Stimulated activated CD8-positive, alpha-beta memory T cell treated with anti-CD3 and anti-CD28 coated beads, Interleukin-7, amount 100 ng/mL, for 48 hours (primary cell): ENCODE results near the gene NR2F1-AS1.

Experiments
- DNase-seq, 2 donors: peaks; one replicate each; pipeline ENCODE4 v3.0.0-alpha.2; 2020; ENCODE audit warnings: low read depth in 1 of 2; ENCODE audit errors: extremely low read depth in 1 of 2

NR2F1-AS1 gene

DNA sequence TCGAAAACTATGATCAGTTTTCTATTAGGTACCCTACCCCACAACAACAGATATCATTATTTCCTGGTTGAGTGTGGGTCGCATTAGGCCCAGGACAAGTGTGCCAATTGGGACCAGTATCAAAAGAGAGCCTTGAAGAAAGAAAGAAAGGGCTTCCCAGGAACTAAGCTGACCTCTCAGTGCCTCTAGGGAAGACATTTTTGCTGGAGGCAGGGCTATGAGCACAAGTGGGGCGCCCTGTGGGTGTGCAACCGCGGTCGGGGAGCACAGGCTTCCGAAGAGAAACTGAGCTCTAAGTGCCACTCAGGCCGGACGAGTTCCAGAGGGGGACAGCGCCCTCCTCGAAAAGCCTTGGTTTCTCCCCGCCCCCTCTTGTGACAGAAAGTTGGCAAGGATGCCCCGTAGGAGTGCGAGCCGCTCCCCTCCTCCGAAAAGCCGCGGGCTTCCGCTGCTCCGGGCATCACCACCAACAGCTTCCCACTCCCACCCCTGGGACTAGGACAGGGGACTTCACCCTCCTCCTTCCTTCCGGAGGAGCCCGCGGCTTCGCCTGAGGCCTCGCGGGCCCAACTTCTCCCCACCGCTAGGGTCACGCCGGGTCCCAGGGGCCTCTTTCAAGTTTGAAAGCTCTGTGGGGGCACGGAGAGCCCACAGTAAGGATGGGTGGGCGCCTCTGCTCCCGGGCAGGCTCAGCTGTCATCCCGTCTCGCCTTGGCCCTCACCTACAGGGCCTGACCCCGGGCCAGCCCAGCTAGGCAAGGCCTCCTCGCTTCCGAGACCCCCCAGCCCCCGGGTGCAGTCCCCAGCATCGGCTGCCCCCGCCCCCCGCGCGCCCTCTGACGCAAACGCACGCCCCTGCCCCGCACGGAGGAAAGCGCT, 2.0 kb downstream of the NR2F1-AS1 start:
- DNase-seq = no peak

DNA sequence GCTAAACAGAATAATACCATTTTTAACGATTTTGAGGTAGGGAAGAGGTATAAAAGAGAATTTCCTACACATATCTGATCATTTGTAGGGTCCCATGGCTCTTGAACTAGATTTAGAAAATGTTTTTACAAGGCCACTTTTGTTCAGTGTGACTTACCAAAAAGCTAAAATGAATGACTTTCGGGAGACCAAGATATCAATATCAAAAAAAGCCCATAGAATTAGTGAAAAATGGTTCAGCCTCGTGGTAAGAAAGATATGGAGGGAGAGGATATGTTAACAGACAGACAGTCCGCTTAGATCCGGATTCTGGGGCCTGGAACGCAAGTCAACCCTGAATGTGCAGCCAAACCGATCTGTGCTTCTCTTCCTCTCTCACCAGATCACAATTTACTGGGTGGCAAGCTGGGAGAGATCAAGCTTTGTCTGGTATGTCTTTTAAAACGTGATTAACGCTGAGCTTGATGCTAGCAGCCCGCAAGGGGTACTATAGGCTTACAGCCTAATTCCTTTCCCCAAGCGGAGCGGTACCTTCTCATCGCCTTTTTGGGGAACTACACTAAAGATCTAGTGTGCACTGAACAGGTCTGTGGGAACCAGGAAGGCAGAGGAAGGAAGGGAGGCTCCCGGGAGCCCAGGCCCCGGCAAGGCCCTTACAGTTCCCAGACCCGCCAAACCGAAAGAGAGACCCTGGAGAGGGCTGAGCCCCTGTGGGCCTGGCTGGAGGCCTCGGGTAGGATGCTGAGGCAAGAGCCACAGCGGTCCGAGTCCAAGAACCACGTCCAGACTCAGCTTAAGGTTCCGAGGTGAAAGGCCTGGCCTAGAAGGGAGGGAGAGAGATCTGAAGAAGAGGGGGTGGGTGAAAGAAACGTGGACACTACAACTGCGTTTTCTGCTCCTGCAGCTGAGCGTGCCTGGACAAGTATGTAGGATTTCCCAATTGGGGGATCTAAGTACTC, 2.9 kb downstream of the NR2F1-AS1 start:
- DNase-seq = no peak

DNA sequence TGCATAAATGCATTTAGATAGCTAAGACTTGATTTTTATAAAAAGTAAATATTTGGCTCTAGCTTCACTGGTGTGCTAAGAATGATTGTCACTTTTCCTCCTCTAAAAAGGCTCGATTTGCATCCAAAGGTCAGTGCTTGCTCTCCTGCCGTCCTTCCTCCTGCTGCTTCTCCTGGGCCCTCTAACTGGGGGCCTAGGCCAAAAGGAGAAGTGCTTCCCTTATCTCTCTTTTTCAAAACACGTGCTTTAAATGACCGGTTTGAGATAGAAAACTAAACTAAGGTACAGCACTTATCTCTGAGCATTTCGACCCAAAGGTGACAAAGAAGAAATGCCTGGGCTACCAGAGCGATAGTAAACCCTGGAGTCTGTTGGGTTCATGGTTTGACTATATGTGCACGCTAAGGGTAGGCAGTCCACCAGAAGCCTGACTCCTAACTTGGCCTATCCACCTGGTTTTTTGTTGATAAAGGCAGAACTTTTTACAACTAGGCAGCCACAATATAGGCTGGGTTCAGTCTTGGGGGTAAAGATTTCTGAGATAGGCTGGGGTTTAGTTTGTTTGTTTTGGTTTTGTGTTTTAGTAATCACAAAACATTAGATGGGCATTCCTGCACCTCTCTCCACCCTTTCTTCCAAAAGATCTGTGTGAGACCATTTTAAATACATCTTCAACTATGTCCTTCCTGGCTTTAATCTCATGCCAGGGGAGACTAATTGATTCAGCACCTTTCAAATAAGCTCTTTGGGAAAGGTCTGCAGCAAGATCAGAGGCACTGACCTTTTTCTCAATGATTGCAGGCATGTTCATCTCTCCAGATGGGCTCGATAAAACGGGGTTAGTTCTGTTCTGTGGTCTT, 3.8 kb downstream of the NR2F1-AS1 start:
- no peak for DNase-seq

- DNase-seq = no peak
Observed at GRCh38 chr5:93575461-93576414, 5.3 kb downstream of the NR2F1-AS1 start.

- no peak for DNase-seq
Observed at GRCh38 chr5:93574491-93575305, 6.3 kb downstream of the NR2F1-AS1 start.

- no peak for DNase-seq
Observed at GRCh38 chr5:93573354-93574351, 7.4 kb downstream of the NR2F1-AS1 start.

DNA sequence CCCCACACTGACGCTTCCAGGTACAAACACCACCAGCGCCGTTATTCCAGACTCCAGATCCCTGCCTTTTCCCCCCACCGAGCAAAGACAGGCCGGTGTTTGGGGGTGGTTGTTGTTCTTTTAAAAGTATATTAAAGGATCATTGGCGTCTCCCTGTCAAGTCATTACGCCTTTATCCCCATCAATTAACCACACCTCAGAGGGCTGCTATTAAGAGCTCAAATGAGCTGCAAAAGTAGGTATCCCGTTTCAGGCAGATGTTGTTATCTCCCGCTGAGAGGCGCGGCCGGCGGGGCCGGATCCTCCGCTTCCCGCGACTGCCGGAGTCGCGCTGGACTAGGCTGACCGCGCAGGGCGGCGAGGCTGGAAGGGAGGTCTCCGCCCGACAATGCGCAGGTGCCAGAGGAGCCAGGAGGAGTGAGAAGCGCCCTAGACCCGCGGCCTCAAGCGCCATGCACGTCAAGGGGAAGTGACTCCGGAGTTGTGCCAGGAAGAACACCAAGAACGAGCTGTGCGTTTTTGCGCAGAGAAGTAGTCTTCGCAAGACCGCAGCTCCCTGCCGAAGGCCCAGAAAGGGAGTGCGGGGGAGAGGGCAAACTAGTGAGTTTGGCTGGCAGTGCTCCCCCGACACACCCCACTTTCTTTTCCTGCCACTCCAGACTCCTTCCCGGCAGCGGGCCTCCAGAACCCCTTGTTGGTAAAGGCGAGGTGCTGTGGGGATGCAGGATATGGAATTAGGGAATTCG, 8.2 kb downstream of the NR2F1-AS1 start:
- no peak for DNase-seq

DNA sequence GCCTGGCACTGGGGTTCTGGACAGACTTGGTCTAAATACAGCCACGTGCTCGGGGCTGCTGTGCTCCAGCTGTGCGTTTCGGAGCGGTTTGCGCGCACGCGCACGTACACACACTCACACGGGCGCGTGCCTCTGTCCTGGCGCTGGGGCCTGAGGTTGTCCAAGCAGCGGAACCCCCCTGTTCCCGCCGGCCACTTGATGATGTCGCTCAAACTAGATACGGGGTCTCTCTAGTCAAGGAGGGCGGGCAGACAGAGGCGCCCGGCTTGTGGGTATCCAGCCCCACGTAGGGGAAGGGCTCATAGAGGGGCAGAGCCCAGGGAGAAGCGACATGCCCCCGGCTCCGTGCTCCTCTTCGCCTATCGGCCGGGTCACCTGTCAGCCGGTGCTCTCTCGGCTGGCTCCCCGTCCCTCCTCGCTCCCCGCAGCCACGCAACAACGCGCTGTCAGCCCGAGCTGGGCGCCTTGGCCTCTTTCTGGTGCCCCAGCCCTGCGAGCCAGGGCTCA, 8.9 kb downstream of the NR2F1-AS1 start:
- no peak for DNase-seq

DNA sequence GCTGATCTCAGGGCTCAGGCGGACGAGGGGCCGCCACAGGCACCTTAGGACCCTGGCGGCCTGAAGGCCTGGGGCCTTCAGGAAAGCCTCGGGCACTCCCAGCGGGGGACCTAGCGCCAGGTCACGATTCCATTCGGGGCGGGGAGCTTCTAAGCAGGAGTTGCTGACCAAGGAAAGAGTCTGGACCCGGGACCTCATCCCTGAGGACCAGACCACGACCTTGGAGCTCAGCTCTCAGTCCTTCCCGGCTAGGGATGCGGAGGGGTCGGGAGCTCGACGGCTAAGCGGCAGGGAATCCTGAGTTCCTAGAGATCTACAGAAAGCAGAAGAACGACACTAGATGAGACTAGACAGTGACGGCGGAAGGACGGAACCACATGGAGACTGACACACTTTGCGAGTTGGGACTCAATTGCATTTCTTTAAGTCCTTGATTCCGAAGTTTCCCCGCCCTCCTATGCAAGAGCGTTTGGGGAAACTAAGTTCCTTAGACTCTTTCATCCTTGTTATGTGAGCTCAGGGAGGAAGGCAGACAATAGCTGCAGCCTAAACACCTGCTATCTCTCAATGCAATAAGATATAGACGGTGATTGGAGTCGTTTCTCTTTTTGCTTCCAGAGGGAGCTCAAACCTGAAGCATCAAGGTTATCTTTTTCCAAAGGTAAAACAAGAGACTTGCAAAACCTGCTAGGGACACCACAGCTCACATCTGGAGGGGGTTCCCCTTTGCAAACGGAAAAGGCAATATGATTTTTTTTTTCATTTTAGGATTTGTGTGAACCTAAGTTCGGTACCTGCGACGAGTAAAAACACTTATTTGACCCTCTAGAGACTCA, 9.7 kb downstream of the NR2F1-AS1 start:
- no peak for DNase-seq

- no peak for DNase-seq
Observed at GRCh38 chr5:93570294-93571113, 10.5 kb downstream of the NR2F1-AS1 start.

- no peak for DNase-seq
Observed at GRCh38 chr5:93569300-93570160, 11.5 kb downstream of the NR2F1-AS1 start.

DNA sequence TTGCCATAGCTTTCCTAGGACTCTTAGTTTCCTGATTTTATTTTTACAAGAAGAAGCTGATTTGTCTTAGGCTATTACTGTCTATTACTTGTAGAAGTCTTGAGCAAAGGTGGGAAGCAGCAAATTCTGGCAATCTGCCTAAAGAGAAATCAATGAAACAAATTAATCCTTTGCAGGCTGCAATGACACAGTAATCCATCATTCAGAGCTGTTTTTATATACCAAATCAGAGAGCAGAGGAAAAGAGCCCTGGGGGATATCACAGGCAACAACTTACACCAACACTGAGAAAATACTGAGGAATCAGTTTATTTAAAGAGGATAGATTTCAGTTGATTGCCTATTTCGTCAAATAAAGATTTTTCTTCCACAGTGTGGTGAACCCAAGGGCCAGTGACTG, 13.6 kb downstream of the NR2F1-AS1 start:
- no peak for DNase-seq

DNA sequence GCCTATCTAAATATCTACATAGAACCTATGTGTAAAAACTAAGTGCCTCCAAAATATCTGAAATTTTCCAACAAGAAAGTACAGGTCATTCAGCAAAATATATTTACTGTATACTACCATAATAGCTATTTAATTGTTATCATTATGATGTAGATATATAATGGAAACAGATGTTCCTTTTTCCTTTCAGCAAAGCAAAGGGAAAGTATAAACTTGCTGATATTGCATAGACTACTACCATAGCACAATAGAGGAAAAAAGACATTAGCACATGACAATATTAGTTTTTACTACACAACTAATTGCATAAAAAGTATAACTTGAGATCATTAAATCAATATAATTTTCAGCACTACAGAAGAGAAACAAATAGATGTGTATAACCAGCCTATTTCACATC, 14.9 kb downstream of the NR2F1-AS1 start:
- DNase-seq = no peak

- no peak for DNase-seq
Observed at GRCh38 chr5:93557021-93557604, 23.9 kb downstream of the NR2F1-AS1 start.
